K562 (cell line): ENCODE results near the gene LINGO3. TPM values are rescaled to one million over a fixed set of nuclear protein-coding genes. Genes with fewer than 3 reads are reported as not detected.

ENCODE experiments used
- E2F8 ChIP-seq: fragments of 450-650 bp; IDR thresholded peaks from 2 replicates; pipeline ENCODE4 v1.7.1; 2018; ENCODE audit warnings: mild to moderate bottlenecking, low read depth; ENCODE audit not compliant: partially characterized antibody
- KDM1A ChIP-seq, 2 experiments: fragments of 450-650 bp; IDR thresholded peaks; 2 replicates each; pipeline ENCODE4 v1.6.1; 2016; ENCODE audit warnings: mild to moderate bottlenecking in 2 of 2
- KLF6 ChIP-seq: fragments of 250-450 bp; sonication (Bioruptor Pico); IDR thresholded peaks from 2 replicates; pipeline ENCODE4 v1.4.0; 2020; ENCODE audit warnings: mild to moderate bottlenecking, moderate library complexity, borderline replicate concordance
- MBD1 ChIP-seq: fragments of 250-450 bp; sonication (Bioruptor Pico); IDR thresholded peaks from 2 replicates; pipeline ENCODE4 v1.8.0; 2022; ENCODE audit warnings: inconsistent platforms
- MITF ChIP-seq: IDR thresholded peaks from 2 replicates; pipeline ENCODE4 v1.6.1; 2014; ENCODE audit warnings: antibody characterized with exemption
- MTA3 ChIP-seq: fragments of 450-650 bp; formaldehyde crosslinking; IDR thresholded peaks from 2 replicates; pipeline ENCODE4 v1.6.1; 2017; ENCODE audit warnings: mild to moderate bottlenecking, borderline replicate concordance
- RBM39 ChIP-seq: fragments of 200-400 bp; formaldehyde crosslinking; optimal IDR thresholded peaks from 2 replicates; pipeline ENCODE3; 2018; ENCODE audit warnings: low read depth, low read length
- SIN3B ChIP-seq: fragments of 450-650 bp; IDR thresholded peaks from 2 replicates; pipeline ENCODE4 v1.6.1; 2017; ENCODE audit warnings: low read depth, mild to moderate bottlenecking, moderate library complexity
- TAF9B ChIP-seq: fragments of 450-650 bp; IDR thresholded peaks from 2 replicates; pipeline ENCODE4 v1.6.1; 2018; ENCODE audit warnings: mild to moderate bottlenecking; ENCODE audit not compliant: partially characterized antibody
- TAL1 ChIP-seq: fragments of 450-650 bp; IDR thresholded peaks from 2 replicates; pipeline ENCODE4 v1.6.1; 2016; ENCODE audit warnings: mild to moderate bottlenecking
- TCF7 ChIP-seq: sonication (generic); IDR thresholded peaks from 2 replicates; pipeline ENCODE4 v1.6.1; 2016; ENCODE audit warnings: antibody characterized with exemption, borderline replicate concordance
- THAP12 ChIP-seq: fragments of 250-450 bp; sonication (Bioruptor Pico); IDR thresholded peaks from 2 replicates; pipeline ENCODE4 v1.9.0; 2021; ENCODE audit warnings: mild to moderate bottlenecking, inconsistent platforms
- ZBED1 ChIP-seq: IDR thresholded peaks from 2 replicates; pipeline ENCODE4 v1.6.1; 2014
- ZBTB43 ChIP-seq: sonication (generic); formaldehyde crosslinking; IDR thresholded peaks from 2 replicates; pipeline ENCODE4 v1.8.0; 2023; ENCODE audit warnings: mild to moderate bottlenecking, missing genetic modification reagents
- ZFP91 ChIP-seq: sonication (generic); formaldehyde crosslinking; IDR thresholded peaks from 2 replicates; pipeline ENCODE4 v1.8.0; 2022; ENCODE audit warnings: mild to moderate bottlenecking, missing genetic modification reagents
- ZNF77 ChIP-seq: fragments of 250-450 bp; sonication (Bioruptor Pico); IDR thresholded peaks from 2 replicates; pipeline ENCODE4 v1.5.0; 2020
- polyA plus RNA-seq, 8 experiments: library from polyadenylated mRNA; depleted of rRNA in 4 of 8; stranded (reverse) in 5 of 8; unstranded in 3 of 8; fragments of >200 nt; fragmentation: Nextera tagmentation in 2 of 8; fragmentation: Illumina TruSeq in 1 of 8; extraction: Ambion mirVana in 2 of 8; extraction: Trizol in 1 of 8; gene quantifications; 2 replicates each; pipeline versions ENCODE4 v1.2.1 to v1.2.3, GENCODE V29; 2011 to 2014; ENCODE audit warnings: inconsistent platforms in 1 of 8, missing spikeins in 1 of 8
- total RNA-seq, 7 experiments: library from RNA; depleted of rRNA in 6 of 7; stranded (reverse); fragments of >200 nt in 6 of 7; fragmentation: Illumina TruSeq in 2 of 7; extraction: Trizol in 2 of 7; gene quantifications; 2 replicates each; pipeline versions ENCODE4 v1.2.1 to v1.2.3, GENCODE V29; 2011 to 2021; ENCODE audit warnings: low replicate concordance in 1 of 7

LINGO3 gene
- total and polyA plus RNA-seq, 9 of the 15 experiments (the other 6 are each of a cell fraction or from before 2014, with no cell fraction given) = 0.03 to 0.05 (median 0.03) TPM; not detected in 6

GRCh38 chr19:2266183-2266993 lies 41.6 kb downstream of the LINGO3 start (continued):
- TF ChIP-seq ZFP91 (CRISPR knock-in tag) = no peak
- TF ChIP-seq E2F8 = no peak
- peak; percentile 70; the same call in 1 of the 2 replicates for TF ChIP-seq MTA3
- TF ChIP-seq RBM39 = no peak
- no peak for TF ChIP-seq ZNF77 (CRISPR knock-in tag)
- TF ChIP-seq KDM1A (IDR thresholded peaks at IDR 0.05) = peak in 1 of 2 experiments; percentile 18; a peak in 1 of 4 replicates
- TF ChIP-seq ZBED1 = no peak
- TF ChIP-seq TAL1 = no peak
- TF ChIP-seq ZBTB43 (CRISPR knock-in tag) = no peak
- no peak for TF ChIP-seq TCF7
- TF ChIP-seq THAP12 = no peak
- 0 out of 2 replicates have a peak, but pooled peaks have one; percentile 20 for TF ChIP-seq MITF
- no peak for TF ChIP-seq MBD1 (CRISPR knock-in tag)
- TF ChIP-seq KLF6 (CRISPR knock-in tag) = no peak
- no peak for TF ChIP-seq SIN3B
- no peak for TF ChIP-seq TAF9B
